ENCODE results near the gene SDCCAG8. TPM values are rescaled to one million over a fixed set of nuclear protein-coding genes. Genes with fewer than 3 reads are reported as not detected.

SDCCAG8 gene
- total RNA-seq, 4 donors from 2014 or later = 24.5 to 52.7 (median 31.7) TPM

GRCh38 chr1:243394601-243395464 lies 139.0 kb downstream of the SDCCAG8 start:
- intact Hi-C loops (cut with DNase I) = no loop called here

GRCh38 chr1:243396424-243396823 lies 140.6 kb downstream of the SDCCAG8 start:
- H3K4me1 ChIP-seq = no peaks in the 10 kb centered on the region
- intact Hi-C loops (cut with DNase I) = no loop called here
- no peaks in the 10 kb centered on the region for H3K27me3 ChIP-seq
- no peak overlapping the region for H3K4me3 ChIP-seq
- H3K36me3 ChIP-seq = peaks cover 0 to 4% (median 2%) of the 10 kb centered on the region in 4 donors
- TF ChIP-seq POLR2AphosphoS5 (IDR thresholded peaks at IDR 0.05) = no peak
- TF ChIP-seq, protein P1, sequence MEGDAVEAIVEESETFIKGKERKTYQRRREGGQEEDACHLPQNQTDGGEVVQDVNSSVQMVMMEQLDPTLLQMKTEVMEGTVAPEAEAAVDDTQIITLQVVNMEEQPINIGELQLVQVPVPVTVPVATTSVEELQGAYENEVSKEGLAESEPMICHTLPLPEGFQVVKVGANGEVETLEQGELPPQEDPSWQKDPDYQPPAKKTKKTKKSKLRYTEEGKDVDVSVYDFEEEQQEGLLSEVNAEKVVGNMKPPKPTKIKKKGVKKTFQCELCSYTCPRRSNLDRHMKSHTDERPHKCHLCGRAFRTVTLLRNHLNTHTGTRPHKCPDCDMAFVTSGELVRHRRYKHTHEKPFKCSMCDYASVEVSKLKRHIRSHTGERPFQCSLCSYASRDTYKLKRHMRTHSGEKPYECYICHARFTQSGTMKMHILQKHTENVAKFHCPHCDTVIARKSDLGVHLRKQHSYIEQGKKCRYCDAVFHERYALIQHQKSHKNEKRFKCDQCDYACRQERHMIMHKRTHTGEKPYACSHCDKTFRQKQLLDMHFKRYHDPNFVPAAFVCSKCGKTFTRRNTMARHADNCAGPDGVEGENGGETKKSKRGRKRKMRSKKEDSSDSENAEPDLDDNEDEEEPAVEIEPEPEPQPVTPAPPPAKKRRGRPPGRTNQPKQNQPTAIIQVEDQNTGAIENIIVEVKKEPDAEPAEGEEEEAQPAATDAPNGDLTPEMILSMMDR (IDR thresholded peaks at IDR 0.05) = no peak
- no peak for TF ChIP-seq EP300 (IDR thresholded peaks at IDR 0.05)
- TF ChIP-seq POLR2A (IDR thresholded peaks at IDR 0.05; ENCODE audit: low read depth) = no peak
- H3K27ac ChIP-seq (replicated peaks in 1 of 4) = no peak overlapping the region
- no peak for DNase-seq (ENCODE audit: extremely low spot score)
- no peaks in the 10 kb centered on the region for H3K9me3 ChIP-seq

More at GRCh38 chr1:243394601-243395464, 139.0 kb downstream of the SDCCAG8 start:
- Histone ChIP-seq H3K4me1 (no peaks in the 10 kb centered on the region), H3K4me3 (no peak overlapping the region), H3K27ac (replicated peaks in 1 of 4) (no peak overlapping the region), H3K27me3 (no peaks in the 10 kb centered on the region), H3K36me3 (peaks cover 0 to 7% (median 4%) of the 10 kb centered on the region in 4 donors), H3K9me3 (no peaks in the 10 kb centered on the region)
- no peak for DNase-seq (ENCODE audit: extremely low spot score)
- no peak for TF ChIP-seq POLR2A (IDR thresholded peaks at IDR 0.05; ENCODE audit: low read depth)
- TF ChIP-seq EP300 (IDR thresholded peaks at IDR 0.05) = no peak
- no peak for TF ChIP-seq POLR2AphosphoS5 (IDR thresholded peaks at IDR 0.05)
- TF ChIP-seq, protein P1 (IDR thresholded peaks at IDR 0.05) = no peak
- 90% methylated on average over 15 of the region's 15 CpGs for WGBS

DNA sequence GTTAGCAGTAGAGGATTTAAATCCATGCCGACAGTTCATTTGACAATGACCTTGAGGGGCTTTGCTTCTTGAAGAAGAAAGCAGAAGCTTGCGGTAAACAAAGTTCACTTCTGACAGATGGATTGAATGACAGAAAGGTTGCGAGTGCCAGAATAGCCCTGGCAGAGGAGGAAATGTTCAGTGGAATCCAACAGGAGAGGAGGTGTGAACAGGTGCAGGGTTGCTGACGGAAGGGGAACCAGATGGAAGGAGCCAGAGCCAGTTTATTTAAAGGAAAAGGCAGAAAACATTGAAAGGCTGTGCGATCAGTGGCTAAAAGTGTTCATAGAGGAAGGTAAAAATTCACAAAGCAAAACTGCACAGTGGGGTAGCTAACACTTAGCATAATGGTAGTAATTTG lies 141.0 kb downstream of the SDCCAG8 start:
- H3K9me3 ChIP-seq = no peaks in the 10 kb centered on the region
- DNase-seq (ENCODE audit: extremely low spot score) = no peak
- no peak overlapping the region for H3K4me3 ChIP-seq
- H3K36me3 ChIP-seq = peaks cover 0 to 4% (median under 1%) of the 10 kb centered on the region in 4 donors
- H3K4me1 ChIP-seq = no peaks in the 10 kb centered on the region
- WGBS = 91% methylated on average over 5 of the region's 5 CpGs
- intact Hi-C loops (cut with DNase I) = no loop called here
- TF ChIP-seq POLR2A (IDR thresholded peaks at IDR 0.05; ENCODE audit: low read depth) (no peak), EP300 (IDR thresholded peaks at IDR 0.05) (no peak), POLR2AphosphoS5 (IDR thresholded peaks at IDR 0.05) (no peak)
- H3K27ac ChIP-seq (replicated peaks in 1 of 4) = no peak overlapping the region
- no peaks in the 10 kb centered on the region for H3K27me3 ChIP-seq

GRCh38 chr1:243397613-243398321 lies 141.9 kb downstream of the SDCCAG8 start:
- H3K4me3 ChIP-seq = no peak overlapping the region
- no peak for DNase-seq (ENCODE audit: extremely low spot score)
- H3K27ac ChIP-seq (replicated peaks in 1 of 4) = no peak overlapping the region
- no peaks in the 10 kb centered on the region for H3K27me3 ChIP-seq
- TF ChIP-seq, protein P1 (IDR thresholded peaks at IDR 0.05) = no peak
- no peak for TF ChIP-seq POLR2A (IDR thresholded peaks at IDR 0.05; ENCODE audit: low read depth)
- no peak for TF ChIP-seq POLR2AphosphoS5 (IDR thresholded peaks at IDR 0.05)
- TF ChIP-seq EP300 (IDR thresholded peaks at IDR 0.05) = no peak
- intact Hi-C loops (cut with DNase I) = no loop called here
- 84% methylated on average over 7 of the region's 7 CpGs for WGBS
- H3K9me3 ChIP-seq = no peaks in the 10 kb centered on the region
- no peaks in the 10 kb centered on the region for H3K4me1 ChIP-seq
- H3K36me3 ChIP-seq = peaks cover 0 to 4% (median 2%) of the 10 kb centered on the region in 4 donors

DNA sequence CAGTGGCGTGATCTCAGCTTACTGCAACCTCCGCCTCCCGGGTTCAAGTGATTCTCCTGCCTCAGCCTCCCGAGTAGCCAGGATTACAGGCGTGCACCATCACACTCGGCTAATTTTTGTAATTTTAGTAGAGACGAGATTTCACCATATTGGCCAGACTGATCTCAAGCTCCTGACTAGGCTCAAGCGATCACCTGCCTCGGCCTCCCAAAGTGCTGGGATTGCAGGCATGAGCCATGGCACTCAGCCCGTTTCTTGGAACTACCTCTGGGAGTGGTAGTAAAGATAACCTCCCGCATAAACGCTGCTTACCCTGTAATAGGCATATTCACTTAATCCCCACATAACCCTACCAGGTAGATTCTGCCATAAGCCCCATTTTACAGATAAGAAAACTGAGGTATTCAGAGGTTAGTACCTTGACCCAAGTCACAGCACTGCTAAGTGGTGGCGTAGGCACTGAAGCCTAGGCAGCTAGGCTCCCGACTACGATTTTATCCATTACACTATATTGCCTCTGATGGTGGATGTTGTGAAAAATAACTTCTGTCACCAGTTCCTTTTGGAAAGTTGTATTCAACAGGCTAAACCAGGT lies 143.8 kb downstream of the SDCCAG8 start:
- no peak for DNase-seq (ENCODE audit: extremely low spot score)
- no peak overlapping the region for H3K4me3 ChIP-seq
- no peak overlapping the region for H3K27ac ChIP-seq (replicated peaks in 1 of 4)
- peaks cover 0 to 11% (median 5%) of the 10 kb centered on the region in 4 donors for H3K36me3 ChIP-seq
- no peaks in the 10 kb centered on the region for H3K9me3 ChIP-seq
- TF ChIP-seq, protein P1 (IDR thresholded peaks at IDR 0.05) = no peak
- TF ChIP-seq EP300 (IDR thresholded peaks at IDR 0.05) = no peak
- no peak for TF ChIP-seq POLR2A (IDR thresholded peaks at IDR 0.05; ENCODE audit: low read depth)
- no peak for TF ChIP-seq POLR2AphosphoS5 (IDR thresholded peaks at IDR 0.05)
- WGBS = 98% methylated on average over 15 of the region's 15 CpGs
- no peaks in the 10 kb centered on the region for H3K27me3 ChIP-seq
- H3K4me1 ChIP-seq = no peaks in the 10 kb centered on the region
- intact Hi-C loops (cut with DNase I) = no loop called here

All from esophagus muscularis mucosa (tissue), 4 donors.